AG20443 (cell line): Measurements from ENCODE around the gene TFCP2.
"Not testable (repeated sequence)": the region's sequence is repeated elsewhere in the genome, so short reads cannot be mapped to it uniquely, and the experiment has no call there.

Source experiments
- DNase-seq: peaks from one replicate; pipeline ENCODE4 v3.0.0; 2012; ENCODE audit warnings: low spot score, mixed read lengths

Gene TFCP2

GRCh38 chr12:51172515-51173431 is at the start of gene TFCP2:
Gene TFCP2 (minus strand): TSS chr12:51173135. CDS start chr12:51172422, 713 bp downstream.
- peak; percentile 98 for DNase-seq

- DNase-seq: no peak
Observed at GRCh38 chr12:51222461-51222860, 49.5 kb upstream of the TFCP2 start.

GRCh38 chr12:51219857-51220256 is 46.9 kb upstream of the TFCP2 start:
- DNase-seq: not testable (repeated sequence)

- no peak for DNase-seq
Observed at GRCh38 chr12:51219322-51219721, 46.4 kb upstream of the TFCP2 start.

- DNase-seq: no peak
Observed at GRCh38 chr12:51218607-51219161, 45.7 kb upstream of the TFCP2 start.

GRCh38 chr12:51217968-51218606 is 45.2 kb upstream of the TFCP2 start, which contains the start of gene POU6F1:
Gene POU6F1 (minus strand): TSS chr12:51218062. CDS start chr12:51206836, 11,226 bp downstream.
- peak; percentile 95 for DNase-seq

GRCh38 chr12:51217133-51217967 is 44.4 kb upstream of the TFCP2 start:
- peak; percentile 84 for DNase-seq

- no peak for DNase-seq
Observed at GRCh38 chr12:51216642-51217041, 43.7 kb upstream of the TFCP2 start.

GRCh38 chr12:51214895-51215294 is 42.0 kb upstream of the TFCP2 start:
- DNase-seq: no peak

GRCh38 chr12:51210690-51211395 is 37.9 kb upstream of the TFCP2 start:
- no peak for DNase-seq

- DNase-seq: no peak
Observed at GRCh38 chr12:51209259-51209658, 36.3 kb upstream of the TFCP2 start.

GRCh38 chr12:51208016-51208660 is 35.2 kb upstream of the TFCP2 start:
- DNase-seq: no peak

GRCh38 chr12:51205350-51205749 is 32.4 kb upstream of the TFCP2 start:
- DNase-seq: no peak

GRCh38 chr12:51202718-51203117 is 29.8 kb upstream of the TFCP2 start:
- no peak for DNase-seq

- DNase-seq: no peak
Observed at GRCh38 chr12:51200806-51201205, 27.9 kb upstream of the TFCP2 start.

GRCh38 chr12:51200156-51200555 is 27.2 kb upstream of the TFCP2 start:
- no peak for DNase-seq

- DNase-seq: no peak
Observed at GRCh38 chr12:51199366-51199945, 26.5 kb upstream of the TFCP2 start.

GRCh38 chr12:51198568-51199365 is 25.8 kb upstream of the TFCP2 start:
- DNase-seq: no peak

- DNase-seq: no peak
Observed at GRCh38 chr12:51197736-51198567, 25.0 kb upstream of the TFCP2 start.
